ENCODE data around the gene RAMP3.
"Not testable (repeated sequence)": the region's sequence is repeated elsewhere in the genome, so short reads cannot be mapped to it uniquely, and the experiment has no call there.

RAMP3 gene

DNA sequence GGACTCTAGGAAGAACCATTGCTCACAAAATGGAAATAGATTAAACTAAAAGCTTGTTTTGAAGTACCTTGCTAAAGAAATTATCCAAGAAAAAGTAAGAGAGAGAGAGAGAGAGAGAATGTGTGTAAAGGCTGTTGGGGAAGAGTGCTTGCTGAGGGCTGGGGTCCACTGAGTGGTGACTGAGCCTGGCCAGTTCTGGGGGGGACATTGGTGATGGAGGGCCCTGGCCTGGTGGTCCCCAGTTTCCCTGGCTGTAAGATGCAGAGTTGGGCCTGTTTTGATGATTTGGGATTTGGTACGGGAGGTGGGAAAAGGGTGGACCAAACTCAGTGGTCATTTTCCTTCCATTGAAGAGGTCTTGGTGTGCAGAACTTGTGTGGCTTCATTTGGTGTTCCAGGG lies 880 bp downstream of the RAMP3 start:
- no peak for DNase-seq

DNA sequence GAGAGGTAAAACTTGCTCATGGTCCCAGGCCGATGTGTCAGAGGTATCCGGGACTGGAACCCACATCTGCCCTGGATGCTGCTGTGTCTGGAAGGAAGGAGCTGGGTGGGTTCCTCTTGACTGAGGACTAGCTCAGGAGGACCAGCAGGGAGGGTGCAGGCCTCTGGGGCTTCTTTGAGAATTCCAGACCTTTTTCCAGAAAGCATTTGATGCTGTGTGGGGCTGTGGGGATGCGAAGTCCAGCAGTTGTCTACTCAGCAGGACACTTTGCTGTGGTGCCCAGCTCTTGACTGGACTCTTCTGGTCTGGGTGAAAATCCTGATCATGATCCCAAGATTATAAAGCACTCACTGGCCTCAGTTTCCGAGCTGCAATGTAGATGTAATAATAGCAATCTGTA lies 1.7 kb downstream of the RAMP3 start:
- no peak for DNase-seq

DNA sequence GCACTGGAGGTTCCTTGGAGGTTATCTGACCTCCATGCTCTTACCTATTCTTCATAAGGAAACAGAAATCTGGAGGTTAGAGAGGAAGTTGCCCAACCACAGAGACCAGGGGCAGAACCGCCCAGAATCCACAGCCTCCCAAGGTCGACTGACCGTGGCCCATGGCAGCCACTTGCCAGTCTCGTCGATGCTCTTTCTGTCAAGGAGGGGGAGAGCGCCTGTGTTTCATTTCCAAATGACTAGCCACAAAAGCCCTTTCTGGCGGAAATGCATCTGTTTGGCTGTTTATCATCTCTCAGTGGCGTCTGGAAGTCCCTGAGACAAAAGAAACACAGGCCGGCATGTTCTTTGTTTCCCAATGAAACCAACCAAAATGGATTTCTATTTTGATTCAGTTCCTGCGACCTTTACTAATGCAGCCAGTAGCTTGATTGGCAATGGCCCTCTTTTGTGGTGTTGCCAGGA lies 2.9 kb downstream of the RAMP3 start:
- no peak for DNase-seq

DNA sequence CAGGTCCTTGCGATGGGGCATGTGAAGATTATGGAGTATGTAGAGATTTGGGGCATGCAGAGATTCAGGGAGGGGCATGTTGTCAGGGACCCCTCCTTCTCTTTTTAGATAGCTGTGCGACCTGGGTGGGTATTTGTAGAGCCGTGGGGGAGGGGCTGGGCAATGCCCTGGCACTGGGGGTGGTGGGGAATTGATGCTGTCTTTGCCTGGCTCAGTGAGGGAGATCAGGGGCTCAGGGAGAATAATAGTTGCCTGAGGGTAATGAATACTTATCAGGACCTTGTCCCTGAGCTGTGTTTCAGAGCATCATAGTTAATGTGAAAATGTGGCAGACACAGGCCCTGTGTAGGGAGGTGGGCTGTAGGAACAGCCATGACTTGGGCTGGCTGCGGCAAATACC lies 3.5 kb downstream of the RAMP3 start:
- DNase-seq = no peak

DNA sequence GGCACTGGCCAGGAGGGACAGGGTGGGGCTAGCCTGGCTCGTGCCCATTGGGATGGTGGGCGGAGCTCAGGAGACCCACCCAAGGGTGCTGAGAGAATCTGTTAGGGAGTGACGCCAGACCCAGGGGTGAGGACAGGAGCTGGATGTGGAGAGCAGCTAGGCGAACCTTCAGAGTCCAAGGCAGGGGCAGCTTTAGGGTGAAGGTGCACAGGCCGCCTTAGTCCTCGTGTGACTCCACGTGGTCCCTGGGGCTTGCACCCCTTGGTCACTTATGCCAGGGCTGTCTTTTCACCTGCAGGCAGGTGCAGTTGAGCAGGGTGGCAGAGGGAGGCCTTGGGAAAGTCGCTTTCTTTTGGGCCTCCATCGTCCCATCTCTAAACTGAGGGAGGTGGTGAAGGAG lies 4.3 kb downstream of the RAMP3 start:
- DNase-seq = no peak

DNA sequence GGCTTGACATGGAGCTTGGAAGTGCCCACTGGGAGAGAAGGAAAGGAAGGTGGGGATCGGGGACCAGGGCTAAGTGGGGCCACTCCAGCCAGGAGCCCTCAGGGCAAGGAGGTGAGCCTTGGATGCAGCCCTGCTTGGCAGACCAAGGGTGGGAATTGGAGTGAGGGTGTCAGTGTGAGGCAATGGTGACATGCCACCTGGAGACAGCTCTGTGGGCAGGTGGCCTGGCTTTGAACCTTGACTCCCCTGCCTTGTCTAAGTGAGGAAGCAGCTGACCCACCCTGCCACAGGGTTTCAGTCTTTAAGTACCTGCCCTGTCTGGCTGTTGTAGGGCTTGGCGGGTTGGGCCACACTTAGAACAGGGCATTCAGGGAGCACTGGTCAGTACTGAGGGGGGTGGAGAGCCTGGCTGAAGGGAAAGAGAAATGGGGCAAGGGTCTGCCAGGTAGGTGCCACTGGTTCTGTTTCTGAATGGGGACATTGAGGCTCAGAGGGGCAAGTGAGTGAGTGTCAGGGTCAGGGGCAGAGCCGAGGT lies 4.8 kb downstream of the RAMP3 start:
- no peak for DNase-seq

DNA sequence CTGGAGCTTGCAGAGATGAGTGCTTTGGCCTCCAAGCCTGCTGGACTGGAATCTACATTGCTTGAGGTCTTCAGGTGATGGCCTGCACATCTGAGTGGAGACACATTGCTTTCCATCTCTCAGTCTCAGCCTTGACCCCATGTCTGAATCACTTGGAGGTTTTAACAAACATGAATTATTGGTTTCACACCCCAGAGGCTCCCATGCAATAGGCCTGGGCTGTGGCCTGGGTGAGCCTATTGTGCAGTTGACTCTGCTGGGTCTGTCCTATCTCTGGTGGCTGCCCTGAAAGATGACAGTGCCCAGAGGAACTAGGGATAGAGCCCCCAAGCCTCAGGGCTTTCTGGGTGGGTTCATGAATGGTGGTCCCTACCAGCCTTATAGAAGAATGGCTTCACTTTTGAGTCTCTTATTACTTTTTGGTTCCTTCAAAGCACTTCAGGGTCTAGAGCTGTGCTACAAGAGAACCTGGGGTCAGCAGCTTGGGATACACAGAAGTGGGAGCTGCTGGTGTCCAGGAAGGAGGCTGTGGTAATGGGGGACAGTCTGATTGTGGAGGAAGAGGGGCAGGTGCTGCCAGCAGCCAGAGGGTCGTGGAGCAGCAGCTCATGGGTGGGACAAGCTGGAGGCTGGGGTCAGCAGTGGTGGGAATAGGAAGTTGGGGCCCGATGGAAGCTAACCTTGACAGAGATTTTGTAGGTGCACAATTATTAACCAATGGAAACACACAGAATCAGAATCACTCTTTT lies 5.5 kb downstream of the RAMP3 start:
- DNase-seq = no peak

DNA sequence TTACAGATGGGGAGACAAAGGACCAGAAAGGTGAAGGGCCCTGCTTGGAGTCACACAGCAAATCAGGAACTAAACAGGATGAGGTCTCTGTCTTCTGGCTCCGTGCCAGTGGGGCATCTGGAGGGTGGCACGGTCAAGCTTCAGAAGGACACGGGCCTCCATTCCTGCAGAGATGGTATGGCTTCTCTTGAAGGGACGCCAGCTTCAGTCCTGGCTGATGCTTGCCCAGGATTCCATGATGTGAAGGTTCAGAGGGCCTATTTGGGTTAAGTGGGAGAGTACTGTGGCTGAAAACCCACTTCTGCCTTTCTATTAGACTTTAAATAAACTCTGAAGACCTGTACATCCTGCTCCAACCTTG lies 6.1 kb downstream of the RAMP3 start:
- no peak for DNase-seq

DNA sequence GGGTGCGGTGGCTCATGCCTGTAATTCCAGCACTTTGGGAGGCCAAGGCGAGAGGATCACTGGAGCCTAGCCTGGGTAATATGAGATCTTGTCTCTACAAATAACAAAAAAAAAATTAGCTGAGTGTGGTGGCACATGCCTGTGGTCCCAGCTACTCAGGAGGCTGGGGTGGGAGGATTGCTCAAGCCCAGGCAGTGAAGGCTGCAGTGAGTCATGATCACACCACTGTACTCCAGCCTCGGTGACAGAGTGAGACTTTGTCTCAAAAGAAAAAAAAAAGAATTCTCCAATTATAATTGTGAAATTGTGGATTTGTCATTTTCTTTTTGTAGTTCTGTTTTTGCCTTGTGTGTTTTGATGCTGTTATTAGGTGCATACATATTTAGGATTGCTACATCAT lies 6.7 kb downstream of the RAMP3 start:
- DNase-seq = not testable (repeated sequence)

DNA sequence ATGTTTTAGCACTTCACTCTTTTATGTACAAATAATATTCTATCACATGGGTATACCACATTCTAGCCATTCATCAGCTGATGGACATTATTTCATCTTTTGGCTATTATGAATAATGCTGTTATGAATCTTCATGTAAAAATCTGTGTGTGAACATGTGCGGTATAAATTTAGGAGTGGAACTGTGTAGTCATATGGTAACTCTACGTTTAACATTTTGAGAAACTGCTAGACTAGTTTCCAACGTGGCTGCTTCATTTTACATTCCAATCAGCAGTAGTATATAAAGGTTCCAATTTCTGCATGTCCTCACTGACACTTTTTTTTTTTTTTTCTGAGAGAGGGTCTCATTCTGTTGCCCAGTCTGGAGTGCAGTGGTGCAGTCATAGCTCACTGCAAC lies 8.3 kb downstream of the RAMP3 start:
- DNase-seq = no peak

DNA sequence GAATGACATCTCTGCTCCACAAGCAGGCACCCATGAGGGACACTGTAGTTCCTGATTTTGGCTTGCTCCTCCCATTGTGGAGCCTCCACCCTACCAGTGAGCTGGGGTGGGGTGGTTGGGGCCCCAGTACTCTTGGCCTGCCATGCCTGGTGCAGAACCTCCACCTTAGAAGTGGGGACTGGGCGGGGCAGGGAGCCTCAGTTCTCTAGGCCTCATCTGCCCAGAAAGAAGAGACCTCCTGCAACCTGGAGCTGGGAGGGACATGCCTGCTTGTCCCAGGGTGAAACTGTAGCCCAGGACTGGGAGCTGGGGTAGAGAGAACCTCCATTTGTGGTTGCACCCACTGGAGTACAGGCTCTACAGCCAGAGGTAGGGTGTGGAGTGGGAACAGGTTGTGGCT lies 14.4 kb downstream of the RAMP3 start:
- DNase-seq = no peak

DNA sequence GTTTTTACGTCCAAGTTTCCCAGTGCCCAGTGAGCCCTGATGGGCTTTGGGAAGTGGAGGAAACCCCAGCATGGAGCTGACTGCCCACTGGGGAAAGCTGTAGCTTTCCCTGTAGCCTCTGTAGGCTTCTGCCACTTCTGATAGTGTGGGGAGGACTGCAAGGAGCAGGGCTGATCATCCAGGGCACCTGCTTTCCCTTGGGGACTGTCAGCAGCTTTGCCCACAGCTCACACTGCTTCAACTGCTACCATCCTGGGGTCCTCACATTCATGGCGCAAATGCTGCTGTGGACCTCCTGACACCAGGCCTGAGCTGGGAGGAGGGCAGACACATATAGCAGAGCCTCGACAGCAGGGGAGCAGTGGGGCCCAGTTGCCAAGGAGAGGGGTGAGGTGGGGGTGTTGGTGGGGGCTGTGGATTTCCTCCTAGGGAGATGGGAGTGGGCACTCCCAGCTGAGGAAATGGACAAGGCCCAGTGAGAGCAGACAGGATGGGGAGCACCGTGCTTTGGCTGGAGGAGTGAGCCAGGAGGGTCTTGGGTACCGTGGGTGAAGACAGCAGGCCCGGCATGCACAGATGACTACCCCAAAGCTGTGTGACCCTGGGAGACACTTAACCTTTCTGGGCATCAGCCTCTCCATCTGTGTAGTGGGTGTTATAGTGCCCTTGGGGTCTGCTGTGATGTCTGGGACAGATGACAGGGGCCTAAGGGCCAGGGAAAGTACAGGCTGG lies 16.2 kb downstream of the RAMP3 start:
- no peak for DNase-seq

DNA sequence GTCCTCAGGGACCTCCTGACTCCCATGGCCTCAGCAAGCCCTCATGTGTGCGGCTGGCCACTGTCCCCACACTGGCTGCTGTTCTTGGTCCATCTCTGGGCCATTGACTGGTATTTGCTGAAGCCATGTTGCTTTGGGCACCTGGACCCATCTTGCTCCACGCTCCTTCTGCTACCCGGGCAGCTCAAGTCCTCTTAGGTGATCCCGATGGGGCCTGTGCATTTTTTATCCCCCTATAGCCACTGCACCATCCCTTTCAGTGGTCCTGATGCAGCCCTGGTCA lies 16.7 kb downstream of the RAMP3 start:
- no peak for DNase-seq

DNA sequence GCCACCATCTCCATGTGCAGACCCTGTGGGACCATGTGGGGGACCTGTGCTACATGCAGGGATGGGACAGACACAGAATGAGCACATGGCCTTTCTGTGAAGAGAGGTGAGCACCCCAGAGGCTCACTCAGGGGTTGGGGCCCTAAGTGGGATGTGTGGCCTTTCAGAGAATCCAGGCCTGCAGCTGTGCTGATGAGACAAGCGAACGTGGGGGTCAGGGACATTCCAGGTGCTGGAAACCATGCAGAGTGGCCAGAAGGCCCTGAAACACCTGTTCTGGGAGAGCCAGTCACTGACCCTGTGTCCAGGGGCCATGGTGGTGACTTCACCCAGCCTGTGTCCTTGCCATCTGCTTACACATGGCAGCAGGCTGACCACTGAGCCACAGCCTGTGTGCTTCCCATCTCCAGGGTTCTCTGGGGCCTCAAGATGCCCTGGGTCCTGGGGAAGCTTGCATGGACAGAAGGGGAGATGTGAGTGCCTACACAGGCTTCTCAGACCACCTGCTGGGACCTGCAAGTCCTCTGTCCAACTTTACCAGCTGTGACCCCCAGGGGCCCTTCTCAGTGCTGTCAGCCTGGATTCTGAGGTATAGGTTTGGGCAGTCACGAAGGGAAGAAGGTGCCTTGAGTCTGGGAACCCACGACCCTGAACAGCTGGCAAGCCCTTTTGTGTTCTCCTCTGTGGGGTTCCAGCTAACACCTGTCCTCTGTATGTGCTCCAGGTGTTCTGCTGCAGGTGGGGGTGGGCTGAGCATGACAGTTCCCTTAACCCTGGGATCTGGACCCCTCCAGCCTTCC lies 17.6 kb downstream of the RAMP3 start:
- no peak for DNase-seq

DNA sequence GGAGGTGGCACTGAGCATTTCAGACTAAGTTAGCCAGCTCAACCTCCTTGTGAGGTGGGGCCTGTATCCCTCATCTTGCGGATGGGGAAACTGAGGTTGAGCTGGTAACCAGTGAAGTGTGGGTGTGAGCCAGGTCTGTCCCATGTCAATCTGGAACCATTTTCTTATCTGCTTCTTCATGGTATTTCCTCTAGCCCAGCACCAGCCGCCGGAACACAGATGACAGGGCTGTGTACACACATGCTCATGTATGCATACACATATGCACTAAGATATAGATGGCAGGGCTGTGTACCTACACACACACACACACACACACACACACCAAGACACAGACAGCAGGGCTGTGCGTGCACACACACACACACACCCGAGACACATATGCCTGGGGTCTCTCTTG lies 18.5 kb downstream of the RAMP3 start:
- DNase-seq = no peak

DNA sequence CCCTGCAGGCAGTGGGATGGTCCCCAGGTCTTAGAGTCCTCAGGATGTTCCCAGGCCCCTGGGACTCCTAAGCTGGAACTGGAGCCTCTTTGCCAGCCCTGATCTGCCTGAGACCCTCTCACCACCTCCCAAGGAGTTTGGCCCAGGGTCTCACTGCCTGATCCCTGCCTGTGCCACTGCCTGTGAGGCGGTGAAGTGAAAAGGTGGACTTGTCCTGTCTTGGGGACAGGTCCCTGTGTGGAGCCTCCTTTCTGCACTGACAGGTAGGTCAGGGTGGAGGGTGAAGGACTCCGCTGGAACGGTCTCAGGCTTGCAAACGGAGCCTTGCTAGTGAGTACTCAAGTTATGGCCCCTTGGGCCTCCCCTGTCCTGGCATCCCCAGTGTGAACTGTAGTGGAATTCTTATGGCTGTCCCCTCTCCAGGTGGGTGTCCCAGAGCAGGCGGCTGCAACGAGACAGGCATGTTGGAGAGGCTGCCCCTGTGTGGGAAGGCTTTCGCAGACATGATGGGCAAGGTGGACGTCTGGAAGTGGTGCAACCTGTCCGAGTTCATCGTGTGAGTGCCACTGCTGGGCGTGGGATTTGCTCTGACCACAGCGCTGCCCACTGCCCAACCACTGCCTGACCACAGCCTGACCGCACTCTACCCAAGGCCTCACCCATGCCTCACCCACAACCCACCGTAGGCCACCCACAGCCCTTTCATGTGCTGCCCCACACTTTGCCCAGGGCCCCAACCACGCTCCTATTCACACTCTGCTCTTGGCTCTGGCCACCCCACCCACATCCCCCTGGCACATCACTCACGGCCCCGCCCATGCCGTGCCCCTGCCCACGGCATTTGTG lies 19.5 kb downstream of the RAMP3 start:
- no peak for DNase-seq

DNA sequence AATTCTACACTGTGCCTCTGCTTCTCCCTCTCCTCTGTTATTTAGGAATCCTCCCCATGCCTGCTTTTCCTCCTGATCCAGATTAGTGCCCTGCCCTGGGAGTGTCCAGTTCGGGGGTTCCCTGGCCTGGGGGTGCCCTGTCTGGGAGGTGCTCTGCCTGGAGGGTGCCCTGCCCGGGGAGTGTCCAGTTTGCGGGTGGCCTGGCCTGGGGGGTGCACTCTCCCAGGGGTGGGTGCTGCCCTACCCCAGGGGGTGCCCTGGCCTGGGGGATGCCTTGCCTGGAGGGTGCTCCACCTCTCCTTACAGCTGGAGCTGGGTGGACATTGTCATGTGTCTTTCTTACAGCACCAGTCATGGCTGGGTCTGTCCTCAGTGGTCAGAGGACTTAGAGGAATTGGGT lies 20.2 kb downstream of the RAMP3 start:
- DNase-seq = no peak

DNA sequence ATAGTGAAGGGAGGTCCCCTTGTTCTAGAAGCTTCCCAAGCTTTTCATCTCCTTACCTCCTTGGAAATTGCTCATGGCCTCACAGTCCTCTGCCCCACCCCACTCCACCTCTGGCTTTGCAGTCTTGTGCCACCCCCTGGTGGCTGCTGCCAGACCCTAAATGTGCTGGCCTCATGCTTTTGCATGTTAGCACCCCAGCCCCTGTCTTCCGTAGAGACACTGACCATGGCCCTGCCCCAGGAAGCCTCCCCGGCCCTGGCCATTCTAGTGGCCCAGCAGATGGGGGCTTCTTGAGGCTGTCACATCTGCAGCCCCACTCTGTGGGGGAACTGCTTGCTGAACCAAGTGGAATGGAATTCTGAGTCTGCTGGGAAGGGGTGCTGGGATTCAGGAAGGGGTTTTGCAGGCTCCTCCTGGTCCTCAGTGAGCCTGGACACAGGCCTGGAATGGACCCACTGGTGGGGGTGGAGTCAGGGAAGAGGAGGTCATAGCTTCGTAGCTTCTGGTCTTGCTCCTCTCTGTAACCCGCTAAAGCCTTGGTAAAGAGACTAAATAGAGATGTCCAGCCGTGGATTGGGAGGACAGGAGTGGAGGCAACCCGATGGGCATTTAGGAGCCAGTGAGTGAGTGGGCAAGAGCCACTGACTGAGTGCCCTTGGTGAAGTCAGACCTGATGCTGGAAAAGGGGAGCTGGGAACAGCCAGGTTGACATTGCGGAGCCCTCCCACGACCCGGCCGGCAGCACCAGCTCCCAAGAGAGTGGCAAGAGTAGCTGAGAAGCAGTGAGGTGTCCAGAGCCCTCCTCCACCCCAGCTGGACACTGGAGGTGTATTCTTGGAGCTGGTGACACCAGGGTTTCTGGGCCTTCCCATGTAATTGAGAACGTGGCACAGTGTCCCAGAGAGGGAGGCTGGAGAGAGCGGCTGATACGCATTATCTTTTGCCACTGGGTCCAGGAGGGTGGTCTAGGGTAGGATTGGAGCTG lies 20.9 kb downstream of the RAMP3 start:
- DNase-seq = no peak

DNA sequence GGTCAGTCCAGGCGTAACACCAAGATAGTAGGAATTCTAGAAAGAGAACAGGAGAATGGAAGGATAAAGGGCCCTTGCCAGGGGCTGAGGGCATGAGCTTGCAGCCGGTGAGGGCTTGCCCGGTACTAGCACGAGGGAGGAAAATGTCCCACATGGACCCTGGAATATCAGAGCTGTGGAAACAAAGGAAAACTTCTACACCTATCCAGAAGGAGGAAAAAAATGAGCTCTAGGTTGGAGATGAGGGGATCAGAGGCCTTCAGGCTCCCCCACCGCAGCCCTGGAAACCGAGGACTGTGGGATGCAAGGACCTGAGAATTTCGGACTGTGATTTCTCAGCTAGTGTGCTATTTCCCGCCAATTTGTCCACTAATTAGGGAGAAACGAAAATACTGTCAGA lies 22.1 kb downstream of the RAMP3 start:
- DNase-seq = no peak

DNA sequence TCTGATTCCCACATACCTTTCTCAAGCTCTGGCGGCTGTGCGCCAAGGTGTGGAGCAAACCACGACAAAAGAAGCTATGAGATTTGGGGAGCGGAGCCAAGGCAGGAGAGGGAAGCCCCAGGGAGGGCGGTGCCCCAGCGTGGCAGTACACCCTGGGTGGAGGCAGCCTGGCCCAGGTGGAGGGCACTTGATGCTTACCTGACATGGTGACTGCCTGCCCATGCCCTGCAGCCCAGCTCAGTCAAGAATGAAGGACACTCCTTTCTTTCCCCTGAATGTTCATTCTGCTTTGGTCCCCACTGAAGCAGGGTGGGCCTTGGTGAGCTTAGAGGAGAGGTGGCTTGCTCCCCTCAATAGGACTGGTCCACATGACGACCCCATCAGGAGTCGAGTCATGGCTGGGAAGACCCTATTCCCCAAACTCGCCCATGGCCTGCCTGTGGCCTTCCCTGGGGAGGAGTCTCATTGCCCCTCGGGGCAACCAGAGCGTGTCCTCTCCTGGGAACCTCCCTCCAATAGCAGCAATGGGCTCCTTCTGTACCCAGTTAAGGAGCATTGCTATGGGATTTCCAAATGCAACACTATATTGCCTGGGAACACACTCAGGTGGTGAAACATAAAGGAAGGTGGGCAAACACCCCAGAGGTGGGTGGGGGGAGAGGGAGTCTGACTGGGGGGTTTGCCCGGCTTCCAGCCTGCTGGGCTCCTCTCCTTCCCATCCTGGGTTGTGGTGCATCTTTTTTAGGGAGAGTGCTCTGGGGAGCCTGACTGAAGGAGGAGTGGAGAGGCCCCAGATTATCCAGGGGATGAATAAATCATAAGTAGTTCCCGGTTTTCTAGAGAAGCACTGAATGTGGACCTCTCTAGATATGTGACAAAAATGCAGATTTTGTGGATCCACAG lies 22.7 kb downstream of the RAMP3 start:
- DNase-seq = no peak

All from stimulated activated CD4-positive, alpha-beta T cell treated with anti-CD3 and anti-CD28 coated beads, Interleukin-2, amount 100 ng/mL, for 48 hours (primary cell).